ENCODE data around the gene TIMM23. TPM values are rescaled to one million over a fixed set of nuclear protein-coding genes. Genes with fewer than 3 reads are reported as not detected.

Gene TIMM23
- total and polyA plus RNA-seq, 4 donors: 41.8 to 66.8 (median 42.7) TPM

DNA sequence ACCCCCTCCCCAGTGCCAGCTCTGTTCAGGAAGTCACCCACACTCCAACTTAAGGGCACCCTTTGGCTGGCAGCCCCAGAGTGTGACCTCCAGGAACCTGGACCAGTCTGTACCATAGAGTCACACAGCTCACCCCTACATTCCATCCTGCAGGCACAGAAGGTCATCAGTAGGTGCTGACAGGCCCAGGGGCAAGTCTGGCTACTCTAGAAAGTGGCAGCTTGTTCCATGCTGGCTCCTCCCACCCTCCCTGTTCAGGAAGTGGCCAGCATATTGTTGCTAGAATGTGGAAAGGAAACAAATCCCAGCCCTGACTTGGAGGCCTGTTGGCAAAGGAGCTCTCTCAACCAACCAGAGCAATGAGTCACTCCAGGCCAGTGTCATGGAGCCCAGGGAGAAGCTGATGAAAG is 61.3 kb downstream of the TIMM23 start:
- no peaks in the 10 kb centered on the region for H3K36me3 ChIP-seq (ENCODE audit: control insufficient read depth in 4 of 4, insufficient read depth in 3 of 4, low read depth in 1 of 4, low read length in 3 of 4)
- H3K27ac ChIP-seq (ENCODE audit: low read depth in 1 of 2, low read length in 2 of 2): peak overlapping the region; percentile 32 to 46
- H3K27me3 ChIP-seq (ENCODE audit: control insufficient read depth in 4 of 4, insufficient read depth in 4 of 4, low read length in 3 of 4): no peaks in the 10 kb centered on the region
- H3K4me3 ChIP-seq (ENCODE audit: low read depth in 1 of 3, low read length in 3 of 3): no peak overlapping the region
- no peak overlapping the region for H3K9ac ChIP-seq (ENCODE audit: low read depth in 1 of 2, low read length in 2 of 2)
- TF ChIP-seq JUND (IDR thresholded peaks at IDR 0.05) (no peak), HNF4A (conservative IDR thresholded peaks at IDR 0.05) (peak in 1 of 2 donors; percentile 21), YY1 (IDR thresholded peaks at IDR 0.05) (peak; percentile 22)
- no peaks in the 10 kb centered on the region for H3K9me3 ChIP-seq (ENCODE audit: control insufficient read depth in 4 of 4, low read length in 3 of 4)
- no peak for DNase-seq (ENCODE audit: low spot score)
- H3K4me1 ChIP-seq (ENCODE audit: control insufficient read depth in 4 of 4, insufficient read depth in 4 of 4, low read length in 3 of 4): peaks cover 8 to 40% (median 18%) of the 10 kb centered on the region in 4 donors

DNA sequence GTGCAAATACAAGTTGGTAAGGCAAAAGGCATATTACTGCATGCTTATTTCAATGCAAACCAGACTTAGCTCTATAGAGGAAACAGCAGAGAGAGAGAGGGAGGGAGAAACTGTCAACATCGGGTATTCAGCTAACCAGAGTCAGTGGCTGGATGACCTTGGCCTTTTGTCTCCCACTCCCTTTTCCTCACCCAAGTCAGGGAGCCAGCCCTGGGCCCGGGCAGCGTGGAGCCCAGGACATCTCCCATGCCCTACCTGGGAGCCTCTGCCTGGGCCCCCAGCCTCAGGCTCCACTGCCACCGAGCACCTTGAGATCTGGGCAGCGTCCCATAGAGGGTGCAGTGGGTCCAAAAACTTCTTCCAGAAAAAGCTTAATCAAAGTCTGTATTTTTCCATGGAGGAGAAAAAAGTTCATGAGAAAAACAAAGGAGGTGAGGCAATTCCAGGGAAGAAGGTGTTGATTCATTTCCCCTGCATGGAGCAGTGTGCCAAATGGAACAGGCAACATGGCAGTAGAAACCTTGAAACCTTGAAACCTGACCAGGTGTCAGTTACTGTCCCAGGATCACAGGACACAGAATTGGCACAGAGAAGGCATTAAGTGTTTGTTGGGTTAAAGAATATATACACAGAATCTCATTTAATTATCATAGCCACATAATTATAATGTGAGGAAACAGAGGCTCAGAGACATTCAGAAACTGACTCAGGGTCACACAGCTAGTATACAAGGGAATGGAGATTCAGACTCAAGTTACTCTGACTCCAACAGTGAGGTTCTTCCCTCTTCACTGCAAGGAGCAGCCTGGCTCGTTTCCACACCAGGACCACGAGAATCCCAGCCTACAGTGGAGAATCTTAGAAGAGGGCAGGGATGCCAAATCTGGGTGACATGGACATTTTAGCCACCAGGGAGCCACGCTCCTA is 63.9 kb downstream of the TIMM23 start:
- Histone ChIP-seq H3K36me3 (ENCODE audit: control insufficient read depth in 4 of 4, insufficient read depth in 3 of 4, low read depth in 1 of 4, low read length in 3 of 4) (no peaks in the 10 kb centered on the region), H3K27ac (ENCODE audit: low read depth in 1 of 2, low read length in 2 of 2) (peak overlapping the region; percentile 46 to 58), H3K9ac (ENCODE audit: low read depth in 1 of 2, low read length in 2 of 2) (no peak overlapping the region), H3K4me3 (ENCODE audit: low read depth in 1 of 3, low read length in 3 of 3) (no peak overlapping the region), H3K4me1 (ENCODE audit: control insufficient read depth in 4 of 4, insufficient read depth in 4 of 4, low read length in 3 of 4) (peaks cover 7 to 23% (median 10%) of the 10 kb centered on the region in 4 donors), H3K27me3 (ENCODE audit: control insufficient read depth in 4 of 4, insufficient read depth in 4 of 4, low read length in 3 of 4) (no peaks in the 10 kb centered on the region), H3K9me3 (ENCODE audit: control insufficient read depth in 4 of 4, low read length in 3 of 4) (no peaks in the 10 kb centered on the region)
- DNase-seq (ENCODE audit: low spot score): no peak
- 53% methylated on average over 8 of the region's 8 CpGs for WGBS
- TF ChIP-seq FOXA1 (IDR thresholded peaks at IDR 0.05): no peak
- TF ChIP-seq HNF4G (IDR thresholded peaks at IDR 0.05): no peak
- peak in 1 of 2 donors; percentile 38 for TF ChIP-seq RAD21 (IDR thresholded peaks at IDR 0.05)
- TF ChIP-seq, protein P1, sequence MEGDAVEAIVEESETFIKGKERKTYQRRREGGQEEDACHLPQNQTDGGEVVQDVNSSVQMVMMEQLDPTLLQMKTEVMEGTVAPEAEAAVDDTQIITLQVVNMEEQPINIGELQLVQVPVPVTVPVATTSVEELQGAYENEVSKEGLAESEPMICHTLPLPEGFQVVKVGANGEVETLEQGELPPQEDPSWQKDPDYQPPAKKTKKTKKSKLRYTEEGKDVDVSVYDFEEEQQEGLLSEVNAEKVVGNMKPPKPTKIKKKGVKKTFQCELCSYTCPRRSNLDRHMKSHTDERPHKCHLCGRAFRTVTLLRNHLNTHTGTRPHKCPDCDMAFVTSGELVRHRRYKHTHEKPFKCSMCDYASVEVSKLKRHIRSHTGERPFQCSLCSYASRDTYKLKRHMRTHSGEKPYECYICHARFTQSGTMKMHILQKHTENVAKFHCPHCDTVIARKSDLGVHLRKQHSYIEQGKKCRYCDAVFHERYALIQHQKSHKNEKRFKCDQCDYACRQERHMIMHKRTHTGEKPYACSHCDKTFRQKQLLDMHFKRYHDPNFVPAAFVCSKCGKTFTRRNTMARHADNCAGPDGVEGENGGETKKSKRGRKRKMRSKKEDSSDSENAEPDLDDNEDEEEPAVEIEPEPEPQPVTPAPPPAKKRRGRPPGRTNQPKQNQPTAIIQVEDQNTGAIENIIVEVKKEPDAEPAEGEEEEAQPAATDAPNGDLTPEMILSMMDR (IDR thresholded peaks at IDR 0.05; ENCODE audit: low read depth, low read length, missing input control): no peak
- TF ChIP-seq NR2F2 (IDR thresholded peaks at IDR 0.05): no peak
- peak in 1 of 2 donors; percentile 51 for TF ChIP-seq GABPA (IDR thresholded peaks at IDR 0.05 in 1 of 2, conservative IDR thresholded peaks at IDR 0.05 in 1 of 2)
- TF ChIP-seq, protein P2, sequence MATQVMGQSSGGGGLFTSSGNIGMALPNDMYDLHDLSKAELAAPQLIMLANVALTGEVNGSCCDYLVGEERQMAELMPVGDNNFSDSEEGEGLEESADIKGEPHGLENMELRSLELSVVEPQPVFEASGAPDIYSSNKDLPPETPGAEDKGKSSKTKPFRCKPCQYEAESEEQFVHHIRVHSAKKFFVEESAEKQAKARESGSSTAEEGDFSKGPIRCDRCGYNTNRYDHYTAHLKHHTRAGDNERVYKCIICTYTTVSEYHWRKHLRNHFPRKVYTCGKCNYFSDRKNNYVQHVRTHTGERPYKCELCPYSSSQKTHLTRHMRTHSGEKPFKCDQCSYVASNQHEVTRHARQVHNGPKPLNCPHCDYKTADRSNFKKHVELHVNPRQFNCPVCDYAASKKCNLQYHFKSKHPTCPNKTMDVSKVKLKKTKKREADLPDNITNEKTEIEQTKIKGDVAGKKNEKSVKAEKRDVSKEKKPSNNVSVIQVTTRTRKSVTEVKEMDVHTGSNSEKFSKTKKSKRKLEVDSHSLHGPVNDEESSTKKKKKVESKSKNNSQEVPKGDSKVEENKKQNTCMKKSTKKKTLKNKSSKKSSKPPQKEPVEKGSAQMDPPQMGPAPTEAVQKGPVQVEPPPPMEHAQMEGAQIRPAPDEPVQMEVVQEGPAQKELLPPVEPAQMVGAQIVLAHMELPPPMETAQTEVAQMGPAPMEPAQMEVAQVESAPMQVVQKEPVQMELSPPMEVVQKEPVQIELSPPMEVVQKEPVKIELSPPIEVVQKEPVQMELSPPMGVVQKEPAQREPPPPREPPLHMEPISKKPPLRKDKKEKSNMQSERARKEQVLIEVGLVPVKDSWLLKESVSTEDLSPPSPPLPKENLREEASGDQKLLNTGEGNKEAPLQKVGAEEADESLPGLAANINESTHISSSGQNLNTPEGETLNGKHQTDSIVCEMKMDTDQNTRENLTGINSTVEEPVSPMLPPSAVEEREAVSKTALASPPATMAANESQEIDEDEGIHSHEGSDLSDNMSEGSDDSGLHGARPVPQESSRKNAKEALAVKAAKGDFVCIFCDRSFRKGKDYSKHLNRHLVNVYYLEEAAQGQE (IDR thresholded peaks at IDR 0.05): no peak
- TF ChIP-seq EGR1 (IDR thresholded peaks at IDR 0.05; ENCODE audit: low read depth in 2 of 2): no peak
- TF ChIP-seq HNF4A (conservative IDR thresholded peaks at IDR 0.05): peak in 1 of 2 donors; percentile 54
- no peak for TF ChIP-seq SP1 (IDR thresholded peaks at IDR 0.05)
- TF ChIP-seq RXRA (IDR thresholded peaks at IDR 0.05): peak in 1 of 2 donors; percentile 43
- TF ChIP-seq, protein P3, sequence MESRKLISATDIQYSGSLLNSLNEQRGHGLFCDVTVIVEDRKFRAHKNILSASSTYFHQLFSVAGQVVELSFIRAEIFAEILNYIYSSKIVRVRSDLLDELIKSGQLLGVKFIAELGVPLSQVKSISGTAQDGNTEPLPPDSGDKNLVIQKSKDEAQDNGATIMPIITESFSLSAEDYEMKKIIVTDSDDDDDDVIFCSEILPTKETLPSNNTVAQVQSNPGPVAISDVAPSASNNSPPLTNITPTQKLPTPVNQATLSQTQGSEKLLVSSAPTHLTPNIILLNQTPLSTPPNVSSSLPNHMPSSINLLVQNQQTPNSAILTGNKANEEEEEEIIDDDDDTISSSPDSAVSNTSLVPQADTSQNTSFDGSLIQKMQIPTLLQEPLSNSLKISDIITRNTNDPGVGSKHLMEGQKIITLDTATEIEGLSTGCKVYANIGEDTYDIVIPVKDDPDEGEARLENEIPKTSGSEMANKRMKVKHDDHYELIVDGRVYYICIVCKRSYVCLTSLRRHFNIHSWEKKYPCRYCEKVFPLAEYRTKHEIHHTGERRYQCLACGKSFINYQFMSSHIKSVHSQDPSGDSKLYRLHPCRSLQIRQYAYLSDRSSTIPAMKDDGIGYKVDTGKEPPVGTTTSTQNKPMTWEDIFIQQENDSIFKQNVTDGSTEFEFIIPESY (IDR thresholded peaks at IDR 0.05): no peak
- no peak for TF ChIP-seq TAF1 (conservative IDR thresholded peaks at IDR 0.05)
- TF ChIP-seq, protein P4, sequence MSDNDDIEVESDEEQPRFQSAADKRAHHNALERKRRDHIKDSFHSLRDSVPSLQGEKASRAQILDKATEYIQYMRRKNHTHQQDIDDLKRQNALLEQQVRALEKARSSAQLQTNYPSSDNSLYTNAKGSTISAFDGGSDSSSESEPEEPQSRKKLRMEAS (IDR thresholded peaks at IDR 0.05): peak; percentile 27
- TF ChIP-seq JUND (IDR thresholded peaks at IDR 0.05): peak in 1 of 2 donors; percentile 7
- TF ChIP-seq, protein P5, sequence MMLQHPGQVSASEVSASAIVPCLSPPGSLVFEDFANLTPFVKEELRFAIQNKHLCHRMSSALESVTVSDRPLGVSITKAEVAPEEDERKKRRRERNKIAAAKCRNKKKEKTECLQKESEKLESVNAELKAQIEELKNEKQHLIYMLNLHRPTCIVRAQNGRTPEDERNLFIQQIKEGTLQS (IDR thresholded peaks at IDR 0.05): no peak
- TF ChIP-seq YY1 (IDR thresholded peaks at IDR 0.05): peak; percentile 50
- TF ChIP-seq FOXA2 (IDR thresholded peaks at IDR 0.05): no peak
